ES-I3 (cell line): ENCODE results near the gene GNG4.

Experiments used
- H3K36me3 ChIP-seq: 2 replicates; pipeline ENCODE4 v1.6.1; 2013; ENCODE audit warnings: mild to moderate bottlenecking, low read length, control low read depth, moderate library complexity; ENCODE audit not compliant: insufficient read depth
- H3K4me1 ChIP-seq: 2 replicates; pipeline ENCODE4 v1.6.1; 2013; ENCODE audit warnings: mild to moderate bottlenecking, control low read depth, low read length; ENCODE audit not compliant: insufficient read depth
- H3K9ac ChIP-seq: 2 replicates; pipeline ENCODE4 v1.6.1; 2013; ENCODE audit warnings: low read depth, mild to moderate bottlenecking, low read length, moderate library complexity
- H3K9me3 ChIP-seq: 2 replicates; pipeline ENCODE4 v1.6.1; 2013; ENCODE audit warnings: mild to moderate bottlenecking, low read length, moderate library complexity; ENCODE audit not compliant: control insufficient read depth, insufficient read depth

The GNG4 gene

DNA sequence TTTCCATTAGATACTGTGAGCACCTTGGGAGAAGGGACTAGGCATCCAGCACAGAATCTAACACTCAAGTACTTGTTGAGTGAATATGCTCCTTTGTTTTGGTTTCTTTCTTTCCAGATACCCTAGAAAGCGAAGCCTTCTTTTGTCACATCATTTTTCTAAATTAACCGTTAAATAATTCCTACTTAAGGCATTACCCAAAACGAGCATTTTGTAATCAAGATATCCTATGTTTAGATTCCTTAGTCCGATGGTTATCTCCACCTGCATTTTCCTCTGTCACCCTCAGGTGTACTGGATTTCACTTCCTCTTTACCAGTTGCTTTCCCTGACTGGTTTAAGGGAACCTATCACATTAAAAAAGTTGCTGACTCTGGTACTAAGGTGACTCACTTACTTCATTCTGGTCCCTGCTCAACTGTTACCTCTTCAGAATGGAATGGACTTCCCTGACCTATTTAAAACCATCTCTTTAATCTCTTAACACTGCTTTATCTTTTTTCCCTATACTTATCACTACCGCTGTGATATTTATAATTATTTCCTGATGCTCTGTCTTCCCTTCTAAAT is 148.5 kb downstream of the GNG4 start:
- H3K9ac ChIP-seq, result no peak overlapping the region
- no peaks in the 10 kb centered on the region; the same call in 1 of the 2 replicates for H3K4me1 ChIP-seq
- no peaks in the 10 kb centered on the region for H3K9me3 ChIP-seq
- no peaks in the 10 kb centered on the region for H3K36me3 ChIP-seq
